NCI-H128 (cell line): Measurements from ENCODE around the gene CPT2.

Source experiments
- DNase-seq: peaks from one replicate; lab custom pipeline; 2025; ENCODE audit not compliant: unreplicated experiment; lab: John Stamatoyannopoulos, UW

The CPT2 gene

DNA sequence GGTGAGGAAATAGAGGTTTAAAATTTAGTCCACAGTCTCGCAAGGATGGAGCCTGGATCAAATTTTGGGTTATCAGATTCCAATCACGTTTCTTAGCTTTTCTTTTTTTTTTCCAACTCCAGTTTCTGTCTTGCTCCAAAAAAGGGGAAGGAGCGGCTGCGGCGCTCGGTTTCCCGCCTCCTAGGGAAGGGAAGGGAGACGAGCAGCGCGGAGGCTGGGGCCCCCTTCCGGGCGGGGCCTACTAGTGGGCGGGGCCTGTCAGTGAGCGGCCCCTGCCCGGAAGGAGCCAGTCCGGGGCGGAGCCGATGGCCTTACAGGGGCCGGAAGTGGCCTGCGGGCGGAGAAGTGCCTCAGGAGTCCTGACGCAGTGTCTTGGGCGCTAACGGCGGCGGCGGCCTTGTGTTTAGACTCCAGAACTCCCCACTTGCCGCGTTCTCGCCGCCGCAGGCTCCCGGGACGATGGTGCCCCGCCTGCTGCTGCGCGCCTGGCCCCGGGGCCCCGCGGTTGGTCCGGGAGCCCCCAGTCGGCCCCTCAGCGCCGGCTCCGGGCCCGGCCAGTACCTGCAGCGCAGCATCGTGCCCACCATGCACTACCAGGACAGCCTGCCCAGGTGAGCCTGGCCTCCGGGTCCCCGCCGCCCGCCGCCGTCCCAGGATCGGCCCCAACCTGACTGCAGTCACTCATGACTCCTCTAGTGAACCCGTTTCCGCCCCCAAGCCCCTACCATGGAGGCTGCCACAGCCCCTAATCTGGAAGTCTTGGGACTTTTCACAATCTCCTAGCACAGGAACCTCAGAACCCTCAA, at the start of gene CPT2:
Gene CPT2 (plus strand): TSS at position 340 of the 806 bp plus-strand sequence. CDS start 120 bp downstream, at position 460.
- peak; percentile 95 for DNase-seq

DNA sequence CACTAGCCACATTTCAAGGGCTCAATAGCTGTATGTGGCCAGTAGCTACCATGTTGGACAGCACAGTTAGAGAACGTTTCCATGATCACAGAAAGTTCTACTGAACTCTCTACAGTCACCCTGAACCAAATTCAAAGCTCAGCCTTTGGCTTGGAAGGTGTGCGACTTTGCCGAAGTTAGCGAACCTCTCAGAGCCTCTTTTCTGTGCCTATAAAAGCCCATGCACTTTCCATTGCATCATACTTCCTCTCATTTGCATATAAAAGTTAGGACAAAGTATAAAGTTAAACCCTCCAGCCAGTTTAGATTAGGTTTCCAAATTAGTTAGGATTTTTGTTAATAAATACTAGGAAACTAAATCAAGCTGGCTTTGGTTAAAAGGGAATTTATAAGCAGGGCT, 49.5 kb upstream of the CPT2 start:
- DNase-seq: no peak

DNA sequence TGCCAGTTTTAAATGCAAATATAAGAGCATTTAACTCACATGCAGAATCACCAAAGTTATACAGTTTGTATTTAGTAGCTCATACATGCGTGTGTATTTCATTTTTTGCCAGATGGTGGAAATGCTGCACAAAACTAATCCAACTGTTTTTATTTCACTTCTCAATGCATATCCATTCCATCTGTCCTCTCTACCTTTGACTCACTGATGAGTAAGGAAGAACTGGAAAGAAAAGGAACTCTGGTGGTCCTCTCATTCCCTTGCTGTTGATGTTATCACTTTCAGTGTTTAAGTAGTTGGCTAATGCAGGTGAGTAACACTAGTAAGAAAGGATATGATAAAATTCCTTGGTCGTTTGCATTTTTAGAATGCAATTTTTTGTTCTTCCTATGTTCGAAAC, 48.5 kb upstream of the CPT2 start:
- no peak for DNase-seq

DNA sequence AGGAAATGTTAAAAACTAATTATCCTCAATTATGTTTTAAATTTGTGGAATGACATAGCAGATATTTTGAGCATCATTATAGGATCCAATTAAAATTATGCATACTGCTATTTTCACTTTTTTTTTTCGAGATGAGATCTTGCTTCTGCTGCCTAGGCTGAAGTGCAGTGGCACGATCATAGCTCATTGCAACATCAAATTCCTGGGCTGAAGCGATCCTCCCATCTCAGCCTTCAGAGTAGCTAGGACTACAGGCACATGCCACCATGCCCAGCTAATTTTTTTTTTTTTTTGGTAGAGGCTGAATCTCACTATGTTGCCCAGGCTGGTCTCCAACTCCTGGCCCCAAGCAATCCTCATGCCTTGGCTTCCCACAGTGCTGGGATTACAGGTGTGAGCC, 42.9 kb upstream of the CPT2 start:
- DNase-seq: no peak

DNA sequence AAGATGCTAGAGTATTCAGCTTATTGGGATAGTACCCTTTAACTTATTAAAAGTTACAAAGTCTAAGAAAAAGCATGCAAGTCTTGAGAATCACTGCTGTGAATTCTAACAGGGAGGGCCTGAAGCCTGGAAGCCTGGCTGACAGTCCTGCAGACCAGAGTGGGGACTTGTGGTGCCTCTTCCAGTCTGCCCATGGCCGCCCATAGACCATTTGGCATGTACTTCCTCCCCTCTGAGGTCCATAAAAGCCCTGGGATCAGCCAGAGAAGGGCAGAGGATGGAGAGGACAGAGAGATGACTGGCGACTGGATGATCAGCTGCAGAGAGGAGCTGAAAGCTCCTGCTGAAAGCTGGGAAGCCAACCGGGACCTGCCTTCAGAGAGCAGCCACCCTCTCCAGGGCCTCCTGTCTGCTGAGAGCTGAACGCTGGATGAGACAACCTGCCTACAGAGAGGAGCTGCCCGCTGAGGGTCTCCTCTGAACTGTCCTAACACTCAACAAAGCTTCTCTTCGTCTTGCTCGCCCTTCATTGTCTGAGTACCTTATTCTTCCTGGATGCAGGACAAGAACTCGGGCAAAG, 41.7 kb upstream of the CPT2 start:
- DNase-seq: no peak

DNA sequence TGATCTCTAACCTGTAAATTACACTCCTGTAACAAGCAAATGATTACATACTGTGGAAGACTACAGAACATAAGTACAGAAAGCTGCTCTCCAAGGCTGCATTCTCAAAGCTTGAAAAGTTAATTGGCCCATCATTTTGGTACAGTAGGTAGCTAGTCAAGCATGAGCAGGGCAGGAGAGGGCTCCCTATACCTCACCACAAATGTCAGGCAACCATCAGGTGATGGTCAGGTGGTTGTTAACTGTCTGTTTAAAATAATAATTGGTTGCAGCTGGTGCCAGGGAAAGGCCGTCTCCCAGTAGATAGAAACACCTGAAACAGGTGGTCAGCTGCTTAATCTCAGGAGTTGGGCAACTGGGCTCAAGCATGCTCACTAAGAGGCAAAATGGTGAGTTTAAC, 41.1 kb upstream of the CPT2 start:
- DNase-seq: no peak

DNA sequence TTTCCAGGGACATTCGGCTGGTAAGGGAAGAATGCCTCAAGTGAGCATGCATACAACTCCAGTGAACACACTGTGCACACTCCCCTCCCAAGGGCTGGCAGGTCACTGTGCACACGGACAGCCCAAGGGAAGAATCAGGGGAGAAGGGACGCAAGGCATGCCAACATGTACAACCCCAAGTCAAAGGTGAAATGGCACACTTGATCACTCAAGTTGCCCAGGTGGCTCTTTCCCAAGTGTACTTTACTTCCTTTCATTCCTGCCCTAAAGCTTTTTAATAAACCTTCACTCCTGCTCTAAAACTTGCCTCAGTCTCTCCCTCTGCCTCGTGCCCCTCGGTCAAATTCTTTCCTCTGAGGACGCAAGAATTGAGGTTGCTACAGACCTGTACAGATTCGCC, 40.7 kb upstream of the CPT2 start:
- no peak for DNase-seq

DNA sequence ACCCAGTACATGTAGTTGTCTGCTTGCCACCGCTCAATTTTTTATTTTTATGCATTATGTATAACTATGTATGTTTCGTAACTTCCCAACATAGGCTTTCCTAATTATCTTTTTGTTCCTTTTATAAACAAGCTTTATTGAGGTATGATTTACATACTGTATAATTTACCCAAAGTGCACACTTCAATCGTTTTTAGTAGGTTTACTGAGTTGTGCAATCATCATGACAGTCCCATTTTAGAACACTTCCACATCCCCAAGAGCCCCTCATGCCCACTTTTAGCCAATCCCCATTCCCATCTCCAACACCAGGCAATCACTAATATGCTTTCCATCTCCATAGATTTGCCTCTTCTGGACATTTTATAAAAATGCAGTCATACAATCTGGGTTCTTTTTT, 39.8 kb upstream of the CPT2 start:
- no peak for DNase-seq

DNA sequence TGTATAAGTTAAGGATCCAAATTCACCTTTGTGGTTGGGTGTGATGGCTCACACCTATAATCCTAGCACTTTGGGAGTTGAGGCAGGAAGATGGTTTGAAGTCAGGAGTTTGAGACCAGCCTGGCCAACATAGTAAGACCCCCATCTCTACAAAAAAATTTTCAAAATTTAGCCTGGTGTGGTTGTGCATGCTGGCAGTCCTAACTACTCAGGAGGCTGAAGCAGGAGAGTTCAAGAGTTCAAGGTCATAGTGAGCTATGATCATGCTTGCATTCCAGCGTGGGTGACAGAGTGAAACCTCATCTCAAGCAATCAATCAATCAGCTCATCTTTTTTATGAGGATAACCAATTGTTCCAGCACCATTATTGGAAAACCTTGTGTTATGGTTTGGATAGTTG, 37.7 kb upstream of the CPT2 start:
- DNase-seq: no peak

DNA sequence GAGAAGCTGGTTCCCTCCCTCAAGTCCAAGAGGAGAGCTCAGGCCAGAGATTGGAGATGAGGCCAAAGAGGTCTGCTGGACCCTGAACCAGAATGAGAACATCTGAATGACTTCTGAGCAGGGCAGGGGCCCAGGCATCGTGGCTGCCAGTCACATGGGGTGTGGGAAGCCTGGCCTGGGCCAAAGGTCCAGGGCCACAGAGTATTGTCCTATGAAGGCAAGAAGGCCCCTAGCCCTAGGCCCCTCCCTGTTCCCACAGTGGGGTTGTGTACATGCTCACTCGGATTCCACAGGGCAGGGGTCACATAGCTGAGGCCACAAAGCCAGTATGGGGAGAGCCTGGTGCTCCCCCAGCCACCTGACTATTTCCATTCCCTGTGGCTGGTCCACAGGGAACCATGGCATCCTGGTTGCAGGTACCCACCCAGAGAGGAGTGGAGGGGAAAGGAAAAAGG, 35.7 kb upstream of the CPT2 start:
- no peak for DNase-seq

DNA sequence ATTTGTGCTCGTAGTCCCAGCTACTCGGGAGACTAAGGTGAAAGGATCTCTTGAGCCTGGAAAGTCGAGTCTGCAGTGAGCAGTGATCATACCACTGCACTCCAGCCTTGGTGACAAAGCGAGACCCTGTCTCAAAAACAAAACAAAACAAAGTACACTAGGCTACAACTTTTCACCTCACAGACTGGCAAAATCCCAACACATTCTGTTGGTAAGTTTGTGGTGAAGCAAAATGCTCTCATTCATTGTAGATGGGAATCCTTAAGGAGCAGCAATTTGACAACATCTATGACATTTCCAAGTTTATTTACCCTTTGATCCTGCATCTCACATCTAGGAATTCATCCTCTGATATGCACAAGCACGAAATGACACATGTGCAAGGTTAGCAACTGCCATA, 34.0 kb upstream of the CPT2 start:
- DNase-seq: no peak

DNA sequence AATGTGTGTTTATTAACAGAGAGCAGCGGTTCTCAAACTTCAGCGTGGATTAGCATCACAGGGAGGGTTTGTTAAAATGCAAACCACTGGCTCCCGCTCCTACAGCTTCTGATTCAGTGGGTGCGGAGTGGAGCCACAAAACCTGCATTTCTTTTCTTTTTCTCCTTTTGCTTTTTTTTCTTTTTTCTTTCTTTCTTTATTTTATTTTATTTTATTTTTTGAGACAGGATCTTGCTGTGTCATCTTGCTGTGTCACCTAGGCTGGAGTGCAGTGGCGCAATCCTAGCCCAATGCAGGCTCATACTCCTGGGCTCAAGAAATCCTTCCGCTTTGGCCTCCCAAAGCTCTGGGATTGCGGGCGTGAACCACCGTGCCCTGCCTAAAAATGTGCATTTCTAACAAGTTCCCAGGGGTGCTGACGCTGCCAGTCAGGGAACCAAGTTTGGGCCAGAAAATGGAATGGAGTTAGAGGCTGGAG, 33.3 kb upstream of the CPT2 start:
- DNase-seq: no peak

DNA sequence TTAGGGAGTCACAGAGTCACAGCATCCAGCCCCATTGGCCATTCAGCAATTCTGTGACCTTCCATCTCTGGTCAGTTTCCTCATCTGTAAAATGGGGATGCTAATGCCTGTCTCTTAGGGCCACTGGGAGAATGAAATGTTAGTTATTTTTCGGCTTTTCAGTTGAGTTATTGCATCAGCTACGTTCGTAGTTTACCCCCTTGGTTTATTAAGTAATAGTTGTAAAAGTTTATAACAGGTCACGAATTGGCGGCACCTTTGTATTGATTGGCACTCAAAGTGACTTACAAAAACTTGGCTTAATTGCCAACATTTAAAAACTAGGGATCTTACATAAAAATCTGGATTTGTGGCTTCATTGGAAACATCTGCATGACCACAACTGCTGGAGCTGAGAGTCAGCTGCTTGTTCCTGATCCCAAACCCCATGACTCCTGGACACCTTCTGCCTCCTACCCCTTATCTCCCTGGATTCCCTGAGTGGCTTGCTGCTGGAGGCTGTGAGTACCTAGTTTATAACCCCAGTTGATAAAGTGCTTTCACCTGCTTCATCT, 31.1 kb upstream of the CPT2 start:
- DNase-seq: no peak

DNA sequence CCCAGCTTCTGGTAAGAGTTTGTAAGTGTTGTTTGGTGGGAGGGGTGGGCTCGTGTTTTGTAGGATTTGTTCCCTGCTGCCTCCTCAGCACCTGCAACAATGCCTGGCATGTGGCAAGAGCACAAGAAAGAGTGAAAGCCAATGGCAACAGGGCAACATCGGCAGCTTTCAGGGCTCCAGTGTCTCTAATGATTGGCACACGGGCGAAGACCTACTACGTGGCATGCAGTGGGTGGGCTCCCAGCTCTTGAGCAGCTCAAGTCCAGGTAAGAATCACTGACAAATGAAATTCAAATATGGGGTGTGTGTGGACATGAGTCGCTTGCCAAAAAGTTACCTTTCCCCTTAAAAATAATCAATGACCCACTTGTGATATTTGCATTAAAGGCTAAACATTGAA, 30.3 kb upstream of the CPT2 start:
- DNase-seq: no peak

DNA sequence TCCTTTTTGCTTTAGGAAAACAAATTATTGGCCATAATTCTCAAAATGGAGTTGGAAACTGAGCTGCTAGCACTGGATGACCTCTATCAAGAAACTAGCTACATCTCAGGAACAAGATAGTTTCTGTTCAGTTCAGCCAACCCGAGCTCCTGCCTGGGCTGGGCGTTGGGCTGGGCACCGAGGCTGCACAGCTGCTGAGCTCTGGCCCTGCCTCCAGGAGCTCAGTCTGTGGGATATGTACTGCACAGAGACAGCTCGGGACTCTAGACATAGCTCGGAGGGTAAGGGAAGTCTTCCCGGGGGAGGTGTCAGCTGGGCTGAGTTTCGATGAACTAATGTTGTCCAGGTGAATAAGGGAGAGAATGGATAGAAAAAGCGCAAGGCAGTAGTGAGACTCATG, 29.7 kb upstream of the CPT2 start:
- no peak for DNase-seq

DNA sequence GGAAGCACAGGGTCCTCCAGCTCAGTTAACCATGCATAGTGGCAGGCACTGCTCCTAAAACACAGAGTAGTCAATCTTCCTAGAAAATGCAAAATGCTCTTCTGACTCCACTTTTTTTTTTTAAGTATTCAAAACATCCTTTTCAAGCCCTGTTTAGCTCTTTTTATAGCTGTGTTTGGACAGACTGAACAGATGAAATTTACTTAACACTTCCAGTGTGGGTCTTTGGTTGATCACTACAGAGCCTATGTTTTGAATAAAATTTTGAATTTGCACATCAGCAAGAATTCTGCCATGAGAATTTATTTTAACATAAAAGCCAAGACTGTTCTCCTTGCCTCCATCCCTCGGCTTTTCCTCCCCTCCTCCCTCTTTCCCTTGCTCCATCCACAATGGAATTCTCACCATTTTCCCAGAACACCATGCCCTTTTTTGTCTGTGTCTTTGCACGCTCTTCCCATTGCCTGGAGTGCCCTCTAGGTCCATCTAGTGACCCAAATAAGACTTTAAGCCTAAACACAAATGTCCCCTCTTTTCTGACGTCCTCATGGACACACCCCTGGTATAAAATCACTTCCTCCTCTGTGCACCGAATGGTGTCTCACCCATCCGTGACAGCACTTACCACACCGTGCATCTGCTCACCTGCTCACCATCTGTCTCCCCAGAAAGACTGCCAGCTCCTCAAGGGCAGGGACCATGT, 24.0 kb upstream of the CPT2 start:
- DNase-seq: no peak

DNA sequence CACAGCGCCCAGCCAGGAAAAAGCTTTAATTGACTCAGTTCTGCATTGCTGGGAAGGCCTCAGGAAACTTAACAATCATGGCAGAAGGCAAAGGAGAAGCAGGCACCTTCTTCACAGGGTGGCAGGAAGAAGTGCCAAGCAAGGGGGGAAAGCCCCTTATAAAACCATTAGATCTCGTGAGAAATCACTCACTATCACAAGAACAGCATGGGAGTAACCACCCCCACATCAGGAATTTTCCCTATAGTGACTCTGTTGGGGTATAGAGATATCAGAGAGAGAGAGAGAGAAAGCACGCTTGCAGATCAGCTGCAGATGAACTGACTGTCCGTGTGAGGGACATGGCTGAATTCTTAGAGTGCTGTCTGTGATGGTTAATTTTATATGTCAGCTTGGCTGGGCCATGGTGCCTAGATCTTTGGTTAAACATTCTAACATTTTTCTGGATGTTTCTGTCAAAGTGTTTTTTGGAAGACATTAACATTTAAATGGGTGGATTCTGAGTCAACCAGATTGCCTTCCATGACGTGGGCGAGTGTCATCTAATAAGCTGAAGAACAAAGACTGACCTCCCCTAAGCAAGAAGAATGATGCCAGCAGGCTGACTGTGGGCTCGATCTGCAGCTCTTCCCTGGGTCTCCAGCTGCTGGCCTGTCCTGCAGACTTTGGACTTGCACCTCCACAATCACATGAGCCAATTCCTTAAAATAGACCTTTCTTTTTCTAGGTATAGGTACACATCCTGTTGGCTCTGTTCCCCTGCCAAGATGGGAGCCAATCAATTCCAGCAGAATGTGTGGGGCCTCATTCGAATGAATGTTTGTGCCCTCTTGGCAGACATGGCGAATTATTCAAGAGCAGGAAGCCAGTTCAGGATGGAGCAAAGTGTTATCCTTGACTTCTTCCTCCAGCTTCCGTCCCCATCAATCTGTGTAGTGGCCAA, 21.4 kb upstream of the CPT2 start:
- DNase-seq: no peak

DNA sequence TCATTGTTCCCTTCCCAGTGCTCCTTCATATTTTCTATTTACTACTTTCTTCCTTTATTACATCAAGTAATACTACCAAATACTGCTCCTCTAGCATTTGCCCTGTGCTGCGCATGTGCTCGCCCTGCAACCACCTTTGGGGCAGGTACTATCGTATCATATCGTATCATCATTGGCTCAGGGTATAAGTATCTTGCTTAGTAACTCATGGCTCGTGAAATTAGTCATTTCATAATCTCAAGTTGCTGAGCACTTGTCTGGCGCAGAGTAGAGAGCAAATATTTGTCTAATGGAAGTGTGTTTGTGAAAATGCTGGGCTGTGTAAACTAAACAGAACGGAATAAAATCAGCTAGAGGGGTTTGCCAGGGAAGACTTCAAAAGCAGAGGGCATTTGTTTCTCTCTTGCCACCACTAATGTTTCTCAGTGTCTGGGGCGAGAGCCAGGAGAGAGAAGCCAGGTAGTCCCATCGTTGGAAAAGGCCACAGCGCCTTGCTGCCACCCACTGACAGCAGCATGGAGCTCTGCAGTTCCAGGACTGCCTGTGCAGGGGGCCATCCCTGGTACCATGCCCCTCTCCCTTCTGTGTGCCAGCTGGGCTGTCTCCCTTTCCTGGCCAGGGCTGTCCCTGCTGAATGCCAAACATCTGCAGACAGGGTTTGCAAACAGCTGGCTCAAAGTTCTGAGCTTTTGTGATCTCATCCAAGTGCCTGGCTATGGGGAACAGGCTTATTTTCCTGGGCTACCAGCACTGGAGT, 20.0 kb upstream of the CPT2 start:
- DNase-seq: peak; percentile 15

DNA sequence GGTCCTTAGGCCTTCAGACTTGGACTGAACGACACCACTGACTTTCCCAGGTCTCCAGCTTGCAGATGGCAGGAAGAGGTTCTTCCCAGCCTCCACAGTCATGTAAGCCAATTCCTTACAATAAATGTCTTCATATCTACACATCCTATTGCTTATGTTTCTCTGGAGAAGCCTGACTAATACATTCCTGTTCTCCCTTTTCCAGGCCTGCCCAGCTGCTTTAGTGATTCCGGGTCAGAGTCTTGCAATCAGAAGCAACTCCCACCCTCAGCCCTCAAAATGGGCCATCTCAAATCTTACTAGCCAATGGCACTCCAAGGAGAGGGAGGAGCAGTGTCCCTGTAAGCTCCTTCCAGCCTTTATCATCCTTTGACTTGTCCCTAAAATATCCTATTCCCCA, 16.4 kb upstream of the CPT2 start:
- DNase-seq: no peak

DNA sequence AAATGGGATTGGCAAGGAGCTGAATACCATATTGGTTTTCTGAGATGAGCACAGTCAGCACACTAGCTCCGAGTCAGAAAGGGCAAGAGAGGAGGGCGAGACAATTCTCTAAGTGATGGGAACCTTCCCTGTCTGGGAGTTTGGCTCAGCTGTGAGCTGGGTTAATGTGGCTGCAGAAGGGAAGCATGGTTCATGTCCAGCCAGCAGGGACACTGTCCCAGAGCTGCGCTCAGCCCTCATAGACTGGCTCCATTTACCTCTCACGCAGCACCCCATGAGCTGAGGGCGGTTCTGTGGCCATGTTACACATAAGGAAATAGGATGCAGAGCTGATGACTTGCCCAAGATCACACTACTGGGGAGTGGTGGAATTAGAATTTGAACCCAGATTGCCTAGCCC, 15.7 kb upstream of the CPT2 start:
- no peak for DNase-seq
